CD14-positive monocyte (primary cell): ENCODE measurements around the gene NOTCH1. TPM values are rescaled to one million over a fixed set of nuclear protein-coding genes. Genes with fewer than 3 reads are reported as not detected.

Experiments used
- DNase-seq, 3 donors: peaks; one replicate each; pipeline ENCODE4 v3.0.0-alpha.2; 2011 to 2022
- H2AFZ ChIP-seq: 2 replicates; pipeline ENCODE4 v1.6.0; 2012; ENCODE audit warnings: mild to moderate bottlenecking, low read depth, low read length, inconsistent platforms; ENCODE audit not compliant: insufficient read depth, poor library complexity, severe bottlenecking
- H3K27ac ChIP-seq, 2 donors: 1 replicate in 1 of 2; 2 replicates in 1 of 2; pipeline ENCODE4 v1.5.1; 2012 to 2013; ENCODE audit warnings: low read length in 2 of 2, control low read depth in 1 of 2, inconsistent platforms in 1 of 2, low read depth in 1 of 2, mild to moderate bottlenecking in 1 of 2
- H3K27me3 ChIP-seq, 2 donors: one replicate each; pipeline versions ENCODE4 v1.6.0 to v1.6.1; 2011 to 2013; ENCODE audit warnings: low read length in 2 of 2; ENCODE audit not compliant: control insufficient read depth in 2 of 2, insufficient read depth in 2 of 2
- H3K36me3 ChIP-seq, 2 donors: replicated peaks in 1 of 2; 1 replicate in 1 of 2; 2 replicates in 1 of 2; pipeline versions ENCODE4 v1.5.1 to v1.6.1; 2012 to 2013; ENCODE audit warnings: low read length in 2 of 2, control low read depth in 1 of 2, inconsistent platforms in 1 of 2, mild to moderate bottlenecking in 1 of 2; ENCODE audit not compliant: insufficient read depth in 2 of 2, control insufficient read depth in 1 of 2
- H3K4me1 ChIP-seq, 2 donors: 1 replicate in 1 of 2; 2 replicates in 1 of 2; pipeline versions ENCODE4 v1.5.1 to v1.6.1; 2012 to 2013; ENCODE audit warnings: low read length in 2 of 2, control low read depth in 1 of 2, inconsistent platforms in 1 of 2, mild to moderate bottlenecking in 1 of 2, moderate library complexity in 1 of 2; ENCODE audit not compliant: insufficient read depth in 2 of 2, control insufficient read depth in 1 of 2
- H3K4me2 ChIP-seq: replicated peaks from 2 replicates; pipeline ENCODE3; 2012; ENCODE audit warnings: low read length, moderate library complexity, mild to moderate bottlenecking; ENCODE audit not compliant: poor library complexity, severe bottlenecking; ENCODE audit errors: extremely low read depth
- H3K4me3 ChIP-seq, 3 experiments: fragments of 200-600 bp in 1 of 3; sonication (generic) in 1 of 3; replicated peaks in 1 of 3; 1 replicate in 2 of 3; 2 replicates in 1 of 3; pipeline ENCODE4 v1.5.1; 2011 to 2013; ENCODE audit warnings: low read length in 3 of 3, mild to moderate bottlenecking in 3 of 3, control low read depth in 2 of 3, low read depth in 2 of 3, inconsistent platforms in 1 of 3, moderate library complexity in 1 of 3
- H3K79me2 ChIP-seq: 2 replicates; pipeline ENCODE4 v1.6.0; 2012; ENCODE audit warnings: mild to moderate bottlenecking, control low read depth, inconsistent platforms, low read length, moderate library complexity; ENCODE audit not compliant: insufficient read depth
- H3K9ac ChIP-seq: 2 replicates; pipeline ENCODE4 v1.6.0; 2017; ENCODE audit warnings: low read length, mild to moderate bottlenecking; ENCODE audit not compliant: insufficient read depth, poor library complexity, severe bottlenecking
- H3K9me3 ChIP-seq, 2 donors: replicated peaks in 1 of 2; 1 replicate in 1 of 2; 2 replicates in 1 of 2; pipeline versions ENCODE4 v1.5.1 to v1.6.1; 2012 to 2013; ENCODE audit warnings: low read length in 2 of 2, control low read depth in 1 of 2; ENCODE audit not compliant: control insufficient read depth in 1 of 2, insufficient read depth in 1 of 2
- H4K20me1 ChIP-seq: 2 replicates; pipeline ENCODE4 v1.6.0; 2012; ENCODE audit warnings: mild to moderate bottlenecking, low read length, control low read depth, moderate library complexity; ENCODE audit not compliant: insufficient read depth
- H3K27ac Mint-ChIP-seq, 7 donors: one replicate each; pipeline ENCODE4 v1.8.0; 2020; ENCODE audit warnings: mild to moderate bottlenecking in 7 of 7, mixed read lengths in 7 of 7, moderate library complexity in 6 of 7, inconsistent platforms in 2 of 7
- H3K27me3 Mint-ChIP-seq, 3 donors: one replicate each; pipeline ENCODE4 v1.8.0; 2021 to 2022; ENCODE audit warnings: low read depth in 3 of 3, mild to moderate bottlenecking in 3 of 3, mixed read lengths in 3 of 3, moderate library complexity in 3 of 3, inconsistent platforms in 1 of 3
- H3K36me3 Mint-ChIP-seq, 2 donors: one replicate each; pipeline ENCODE4 v1.8.0; 2020; ENCODE audit warnings: mixed read lengths in 2 of 2, inconsistent platforms in 1 of 2, mild to moderate bottlenecking in 1 of 2
- H3K4me1 Mint-ChIP-seq: one replicate; pipeline ENCODE4 v1.8.0; 2020; ENCODE audit warnings: mild to moderate bottlenecking, mixed read lengths
- H3K4me3 Mint-ChIP-seq, 2 donors: one replicate each; pipeline ENCODE4 v1.8.0; 2020; ENCODE audit warnings: mild to moderate bottlenecking in 2 of 2, mixed read lengths in 2 of 2, moderate library complexity in 1 of 2
- H3K9me3 Mint-ChIP-seq, 7 donors: one replicate each; pipeline ENCODE4 v1.8.0; 2020 to 2022; ENCODE audit warnings: mixed read lengths in 7 of 7, mild to moderate bottlenecking in 6 of 7, moderate library complexity in 6 of 7, inconsistent platforms in 2 of 7
- WGBS: methylation state at CpG from one replicate; pipeline ENCODE4 v1.1.5; 2013; ENCODE audit warnings: missing lambda C conversion rate; ENCODE audit not compliant: insufficient coverage; 5-methylcytosine and 5-hydroxymethylcytosine counted together
- intact Hi-C, 2 donors: fragments of 100-400 bp; cut with micrococcal nuclease; formaldehyde crosslinking; loops; one replicate each; pipeline versions ENCODE4 v1.15.0 to v1.15.1; 2023
- polyA plus RNA-seq, 3 donors: library from polyadenylated mRNA; depleted of rRNA in 1 of 3; unstranded in 2 of 3; stranded (reverse) in 1 of 3; fragments of 300-500 nt in 2 of 3; fragments of >200 nt in 1 of 3; fragmentation: Illumina TruSeq in 2 of 3; gene quantifications; 1 replicate in 2 of 3; 2 replicates in 1 of 3; pipeline ENCODE4 v1.2.3, GENCODE V29; 2012 to 2021
- TF ChIP-seq, protein P1 (sequence below): fragments of 200-600 bp; IDR thresholded peaks from one replicate; pipeline ENCODE4 v1.8.0; 2022; ENCODE audit warnings: antibody characterized with exemption, mild to moderate bottlenecking

Gene NOTCH1
- polyA plus RNA-seq, 3 donors: 1.4 to 33.0 (median 2.2) TPM

DNA sequence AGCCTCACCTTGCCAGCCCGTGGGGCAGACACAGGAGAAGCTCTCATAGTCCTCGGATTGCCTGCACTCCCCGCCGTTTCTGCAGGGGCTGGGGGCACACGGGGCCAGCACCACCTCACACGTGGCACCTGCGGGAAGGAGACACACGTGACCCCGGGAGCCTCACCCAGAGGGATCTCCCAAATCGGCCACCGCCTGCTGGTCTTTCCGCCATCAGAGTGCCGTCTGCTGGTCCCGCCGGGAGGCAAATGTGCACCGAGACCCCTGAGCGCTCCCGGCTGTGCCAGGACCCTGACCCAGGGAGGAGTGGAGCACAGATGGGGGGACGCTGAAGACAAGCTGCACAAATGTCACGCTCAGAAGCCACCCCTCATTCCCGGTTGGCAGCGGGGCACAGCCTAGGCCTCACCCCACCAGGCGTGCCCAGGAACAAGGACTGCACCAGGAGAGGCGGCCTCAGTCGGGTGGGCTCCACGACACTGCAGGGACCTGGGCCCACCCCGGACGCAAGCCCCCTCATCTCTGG, 34.6 kb downstream of the NOTCH1 start:
- no peaks in the 10 kb centered on the region for H3K4me1 ChIP-seq
- H3K27me3 Mint-ChIP-seq: peaks cover 0 to 5% (median 2%) of the 10 kb centered on the region in 3 donors
- H3K79me2 ChIP-seq: no peaks in the 10 kb centered on the region
- intact Hi-C loops: no loop called here
- H3K36me3 Mint-ChIP-seq: peaks cover 56 to 96% of the 10 kb centered on the region in 2 donors
- H3K4me3 Mint-ChIP-seq: no peak overlapping the region
- no peak overlapping the region for H3K4me2 ChIP-seq
- H4K20me1 ChIP-seq: peaks cover 98% of the 10 kb centered on the region
- no peak overlapping the region for H2AFZ ChIP-seq
- H3K9me3 ChIP-seq: no peaks in the 10 kb centered on the region
- H3K4me3 ChIP-seq: no peak overlapping the region
- TF ChIP-seq, protein P1, sequence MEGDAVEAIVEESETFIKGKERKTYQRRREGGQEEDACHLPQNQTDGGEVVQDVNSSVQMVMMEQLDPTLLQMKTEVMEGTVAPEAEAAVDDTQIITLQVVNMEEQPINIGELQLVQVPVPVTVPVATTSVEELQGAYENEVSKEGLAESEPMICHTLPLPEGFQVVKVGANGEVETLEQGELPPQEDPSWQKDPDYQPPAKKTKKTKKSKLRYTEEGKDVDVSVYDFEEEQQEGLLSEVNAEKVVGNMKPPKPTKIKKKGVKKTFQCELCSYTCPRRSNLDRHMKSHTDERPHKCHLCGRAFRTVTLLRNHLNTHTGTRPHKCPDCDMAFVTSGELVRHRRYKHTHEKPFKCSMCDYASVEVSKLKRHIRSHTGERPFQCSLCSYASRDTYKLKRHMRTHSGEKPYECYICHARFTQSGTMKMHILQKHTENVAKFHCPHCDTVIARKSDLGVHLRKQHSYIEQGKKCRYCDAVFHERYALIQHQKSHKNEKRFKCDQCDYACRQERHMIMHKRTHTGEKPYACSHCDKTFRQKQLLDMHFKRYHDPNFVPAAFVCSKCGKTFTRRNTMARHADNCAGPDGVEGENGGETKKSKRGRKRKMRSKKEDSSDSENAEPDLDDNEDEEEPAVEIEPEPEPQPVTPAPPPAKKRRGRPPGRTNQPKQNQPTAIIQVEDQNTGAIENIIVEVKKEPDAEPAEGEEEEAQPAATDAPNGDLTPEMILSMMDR: no peak
- WGBS: 97% methylated on average over 28 of the region's 28 CpGs
- DNase-seq: no peak
- H3K27me3 ChIP-seq: no peaks in the 10 kb centered on the region
- no peaks in the 10 kb centered on the region for H3K9me3 Mint-ChIP-seq
- H3K27ac ChIP-seq: no peak overlapping the region
- H3K9ac ChIP-seq: no peak overlapping the region
- H3K27ac Mint-ChIP-seq: peak overlapping the region in 2 of 7 donors; percentile 15 to 18
- peaks cover 98 to 100% of the 10 kb centered on the region in 2 donors for H3K36me3 ChIP-seq
- H3K4me1 Mint-ChIP-seq: no peaks in the 10 kb centered on the region

DNA sequence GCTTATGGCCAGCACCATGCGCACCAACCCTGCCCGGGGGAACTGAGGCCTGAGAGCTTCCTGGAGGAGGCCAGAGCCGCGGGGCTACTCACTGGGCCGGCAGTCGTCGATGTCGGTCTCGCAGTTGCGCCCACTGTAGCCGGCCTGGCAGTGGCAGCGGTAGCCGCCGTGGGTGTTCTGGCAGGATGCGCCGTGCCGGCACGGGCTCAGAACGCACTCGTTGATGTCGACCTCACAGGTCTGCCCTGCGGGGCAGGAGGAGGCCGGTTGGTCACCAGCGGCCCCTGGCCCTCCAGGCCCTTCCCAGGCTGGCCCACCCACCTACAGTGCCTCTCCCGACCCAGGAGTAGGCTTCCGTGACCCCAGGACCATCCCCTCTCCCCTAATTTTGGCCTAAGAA, 35.3 kb downstream of the NOTCH1 start:
- Histone ChIP-seq H4K20me1 (peaks cover 99% of the 10 kb centered on the region), H3K27me3 (no peaks in the 10 kb centered on the region), H3K36me3 (peaks cover 98 to 100% of the 10 kb centered on the region in 2 donors), H3K27ac (no peak overlapping the region), H3K4me2 (no peak overlapping the region), H3K9me3 (no peaks in the 10 kb centered on the region), H3K4me1 (no peaks in the 10 kb centered on the region), H2AFZ (no peak overlapping the region), H3K9ac (no peak overlapping the region), H3K79me2 (no peaks in the 10 kb centered on the region), H3K4me3 (no peak overlapping the region)
- TF ChIP-seq, protein P1: no peak
- peaks cover 0 to 6% (median 2%) of the 10 kb centered on the region in 3 donors for H3K27me3 Mint-ChIP-seq
- H3K9me3 Mint-ChIP-seq: no peaks in the 10 kb centered on the region
- peaks cover 58 to 96% of the 10 kb centered on the region in 2 donors for H3K36me3 Mint-ChIP-seq
- 93% methylated on average over 19 of the region's 26 CpGs for WGBS
- peak overlapping the region in 1 of 7 donors; percentile 15 for H3K27ac Mint-ChIP-seq
- DNase-seq: no peak
- no peaks in the 10 kb centered on the region for H3K4me1 Mint-ChIP-seq
- intact Hi-C loops: no loop called here
- no peak overlapping the region for H3K4me3 Mint-ChIP-seq
